MM.1S (cell line): ENCODE results near the gene ZFP64.

Source experiments
- CTCF ChIP-seq: fragments of 300-600 bp; sonication (generic); IDR thresholded peaks from 2 replicates; pipeline ENCODE4 v1.5.1; 2016; ENCODE audit warnings: antibody characterized with exemption, low read length, mixed read lengths
- EZH2 ChIP-seq: fragments of 300-600 bp; sonication (generic); optimal IDR thresholded peaks from 2 replicates; pipeline ENCODE3; 2017; ENCODE audit warnings: low read depth, mild to moderate bottlenecking, antibody characterized with exemption, low read length, mixed read lengths
- EZH2phosphoT487 ChIP-seq: fragments of 300-600 bp; sonication (generic); IDR thresholded peaks from 2 replicates; pipeline ENCODE4 v1.6.1; 2018; ENCODE audit warnings: antibody characterized with exemption, low read length

DNA sequence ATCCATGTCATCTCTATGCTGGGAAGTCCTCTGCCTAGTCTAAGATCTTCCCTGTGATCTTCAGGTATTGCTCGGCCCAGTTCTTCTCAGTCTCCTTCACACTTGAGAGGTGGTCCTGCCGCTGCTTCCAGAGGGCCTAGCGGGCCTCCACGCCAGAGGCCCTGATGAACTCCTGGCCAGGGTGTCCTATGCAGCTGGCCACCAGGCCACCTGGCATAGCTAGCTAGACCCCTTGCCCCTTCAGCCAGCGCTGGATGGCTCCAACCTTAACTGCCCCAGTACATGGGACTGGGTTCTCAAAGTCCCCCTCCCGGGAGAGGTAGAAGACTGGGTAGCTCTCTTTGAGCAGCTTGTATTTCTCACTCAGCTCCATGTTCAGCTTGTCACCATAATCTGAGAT lies 81.1 kb downstream of the ZFP64 start:
- TF ChIP-seq CTCF = no peak
- no peak for TF ChIP-seq EZH2phosphoT487
- no peak for TF ChIP-seq EZH2
